H1 (cell line): Measurements from ENCODE around the gene CIAO2B. TPM values are rescaled to one million over a fixed set of nuclear protein-coding genes. Genes with fewer than 3 reads are reported as not detected.
"Not testable (repeated sequence)": the region's sequence is repeated elsewhere in the genome, so short reads cannot be mapped to it uniquely, and the experiment has no call there.

Experiments used
- CTCF ChIA-PET: fragments of 300-600 bp; sonication (Branson Sonifier 250); formaldehyde crosslinking; loops from one replicate; lab custom pipeline; 2021; ENCODE audit not compliant: partially characterized antibody; lab: Charles Lee
- POLR2A ChIA-PET: fragments of 300-600 bp; sonication (Branson Sonifier 250); formaldehyde crosslinking; loops from one replicate; lab custom pipeline; 2021; ENCODE audit warnings: inconsistent platforms; ENCODE audit not compliant: partially characterized antibody; lab: Charles Lee
- DNase-seq, 2 experiments: peaks; one replicate each; pipeline versions ENCODE4 v3.0.0 to v3.0.0-alpha.2; 2010 to 2022; ENCODE audit warnings: low spot score in 2 of 2, low read depth in 1 of 2, mixed read lengths in 1 of 2
- FAIRE-seq: peaks from 2 replicates; lab custom pipeline; 2011; peaks lifted over from hg19 to GRCh38; lab: Jason Lieb, UNC
- H2AFZ ChIP-seq: 2 replicates; pipeline ENCODE4 v1.8.1; 2012; ENCODE audit warnings: low read length, inconsistent platforms
- H2AK5ac ChIP-seq: 2 replicates; pipeline ENCODE4 v1.6.1; 2013; ENCODE audit warnings: low read depth, low read length
- H2BK120ac ChIP-seq: replicated peaks from 2 replicates; pipeline ENCODE3; 2013; ENCODE audit warnings: low read depth, low read length, inconsistent platforms
- H2BK12ac ChIP-seq: 2 replicates; pipeline ENCODE4 v1.6.1; 2013; ENCODE audit warnings: low read depth, low read length
- H2BK15ac ChIP-seq: 2 replicates; pipeline ENCODE4 v1.6.1; 2013; ENCODE audit warnings: low read length
- H2BK20ac ChIP-seq: 2 replicates; pipeline ENCODE4 v1.6.1; 2013; ENCODE audit warnings: low read length
- H2BK5ac ChIP-seq: 2 replicates; pipeline ENCODE4 v1.6.1; 2013; ENCODE audit warnings: low read depth, low read length
- H3K14ac ChIP-seq: 2 replicates; pipeline ENCODE4 v1.6.1; 2013; ENCODE audit warnings: inconsistent platforms; ENCODE audit not compliant: insufficient read length
- H3K18ac ChIP-seq: 2 replicates; pipeline ENCODE4 v1.6.1; 2013; ENCODE audit warnings: low read length; ENCODE audit errors: extremely low read depth
- H3K23ac ChIP-seq: 2 replicates; pipeline ENCODE4 v1.6.1; 2013; ENCODE audit warnings: inconsistent platforms; ENCODE audit not compliant: insufficient read length
- H3K23me2 ChIP-seq: 2 replicates; pipeline ENCODE4 v1.6.1; 2013; ENCODE audit warnings: low read depth, low read length
- H3K27ac ChIP-seq: 2 replicates; pipeline ENCODE4 v1.6.1; 2011; ENCODE audit warnings: low read depth, low read length, inconsistent platforms
- H3K27me3 ChIP-seq, 4 experiments: replicated peaks in 1 of 4; 1 replicate in 1 of 4; 2 replicates in 3 of 4; pipeline versions ENCODE4 v1.6.1 to v1.8.1; 2011 to 2013; ENCODE audit warnings: low read length in 3 of 4, mild to moderate bottlenecking in 3 of 4, inconsistent platforms in 2 of 4, mixed read lengths in 2 of 4, moderate library complexity in 1 of 4; ENCODE audit not compliant: control insufficient read depth in 3 of 4, insufficient read depth in 3 of 4; ENCODE audit errors: extremely low read depth in 1 of 4
- H3K36me3 ChIP-seq, 4 experiments: 2 replicates each; pipeline versions ENCODE4 v1.6.1 to v1.8.1; 2011 to 2013; ENCODE audit warnings: mild to moderate bottlenecking in 4 of 4, low read length in 3 of 4, moderate library complexity in 2 of 4, control low read depth in 1 of 4, inconsistent platforms in 1 of 4; ENCODE audit not compliant: insufficient read depth in 4 of 4, control insufficient read depth in 2 of 4
- H3K4ac ChIP-seq: replicated peaks from 2 replicates; pipeline ENCODE3; 2013; ENCODE audit warnings: low read length, low read depth, mixed read lengths, inconsistent platforms; ENCODE audit not compliant: insufficient read length
- H3K4me1 ChIP-seq, 4 experiments: replicated peaks in 1 of 4; 1 replicate in 1 of 4; 2 replicates in 3 of 4; pipeline versions ENCODE4 v1.6.1 to v1.8.1; 2011 to 2013; ENCODE audit warnings: low read length in 3 of 4, inconsistent platforms in 2 of 4, mixed read lengths in 1 of 4; ENCODE audit not compliant: insufficient read depth in 4 of 4, control insufficient read depth in 3 of 4
- H3K4me2 ChIP-seq, 2 experiments: 2 replicates each; pipeline versions ENCODE4 v1.6.1 to v1.8.1; 2011 to 2013; ENCODE audit warnings: low read depth in 2 of 2, low read length in 2 of 2, control low read depth in 1 of 2, inconsistent platforms in 1 of 2, mild to moderate bottlenecking in 1 of 2; ENCODE audit not compliant: insufficient read depth in 1 of 2
- H3K4me3 ChIP-seq, 4 experiments: fragments of 200-600, 300-600 bp in 1 of 4; sonication (generic), shearing (Covaris generic), sonication (Bioruptor Twin) in 1 of 4; 2 replicates each; pipeline versions ENCODE4 v1.5.1 to v1.8.1; 2011 to 2016; ENCODE audit warnings: low read length in 4 of 4, low read depth in 3 of 4, control low read depth in 2 of 4, inconsistent platforms in 2 of 4, mild to moderate bottlenecking in 2 of 4, mixed read lengths in 1 of 4, moderate library complexity in 1 of 4; ENCODE audit not compliant: insufficient read depth in 2 of 4; ENCODE audit errors: extremely low read depth in 1 of 4
- H3K56ac ChIP-seq: replicated peaks from 2 replicates; pipeline ENCODE3; 2013; ENCODE audit warnings: low read depth, mild to moderate bottlenecking, mixed read lengths, low read length, inconsistent platforms; ENCODE audit not compliant: insufficient read length
- H3K79me1 ChIP-seq: 2 replicates; pipeline ENCODE4 v1.6.1; 2013; ENCODE audit warnings: low read depth, low read length, control low read depth
- H3K79me2 ChIP-seq, 2 experiments: 2 replicates each; pipeline versions ENCODE4 v1.6.1 to v1.8.1; 2012 to 2013; ENCODE audit warnings: low read length in 2 of 2, mild to moderate bottlenecking in 2 of 2, inconsistent platforms in 1 of 2; ENCODE audit not compliant: insufficient read depth in 2 of 2, control insufficient read depth in 1 of 2
- H3K9ac ChIP-seq, 4 experiments: replicated peaks in 1 of 4; 1 replicate in 1 of 4; 2 replicates in 3 of 4; pipeline versions ENCODE4 v1.6.1 to v1.8.1; 2011 to 2013; ENCODE audit warnings: low read depth in 3 of 4, low read length in 3 of 4, control low read depth in 2 of 4, mild to moderate bottlenecking in 2 of 4, moderate library complexity in 2 of 4, inconsistent platforms in 1 of 4; ENCODE audit errors: extremely low read depth in 1 of 4
- H3K9me3 ChIP-seq, 2 experiments: 2 replicates each; pipeline versions ENCODE4 v1.6.1 to v1.8.1; 2012 to 2013; ENCODE audit warnings: mild to moderate bottlenecking in 2 of 2, moderate library complexity in 2 of 2, control low read depth in 1 of 2, inconsistent platforms in 1 of 2, low read depth in 1 of 2, low read length in 1 of 2, mixed read lengths in 1 of 2; ENCODE audit not compliant: insufficient read depth in 2 of 2
- H4K20me1 ChIP-seq, 2 experiments: replicated peaks in 1 of 2; 2 replicates each; pipeline versions ENCODE3 to v1.8.1; 2011 to 2013; ENCODE audit warnings: inconsistent platforms in 2 of 2, low read length in 2 of 2, mild to moderate bottlenecking in 1 of 2; ENCODE audit not compliant: insufficient read depth in 2 of 2, control insufficient read depth in 1 of 2
- H4K5ac ChIP-seq: 2 replicates; pipeline ENCODE4 v1.6.1; 2013; ENCODE audit warnings: low read length, low read depth, mixed read lengths, inconsistent platforms; ENCODE audit not compliant: insufficient read length
- H4K8ac ChIP-seq: 2 replicates; pipeline ENCODE4 v1.8.0; 2013; ENCODE audit warnings: mild to moderate bottlenecking, moderate library complexity, low read length, inconsistent platforms; ENCODE audit not compliant: insufficient read depth; ENCODE audit errors: extremely low read depth
- H4K91ac ChIP-seq: replicated peaks from 2 replicates; pipeline ENCODE3; 2013; ENCODE audit warnings: low read length, mixed read lengths, inconsistent platforms; ENCODE audit not compliant: insufficient read length
- CHD2 ChIP-seq: IDR thresholded peaks from 2 replicates; pipeline ENCODE4 v1.6.1; 2012; ENCODE audit warnings: low read length, improper control_type of control experiment
- NANOG ChIP-seq: IDR thresholded peaks from 2 replicates; pipeline ENCODE4 v1.6.1; 2011; ENCODE audit warnings: low read length, low read depth, mild to moderate bottlenecking, inconsistent platforms; ENCODE audit not compliant: insufficient read depth, poor library complexity, severe bottlenecking
- PHF8 ChIP-seq: fragments of 200-600 bp; sonication (generic); conservative IDR thresholded peaks from 2 replicates; pipeline ENCODE4 v1.7.1; 2012; ENCODE audit warnings: low read depth, mild to moderate bottlenecking, inconsistent platforms, low read length, moderate library complexity
- SAP30 ChIP-seq: fragments of 300-600 bp; sonication (generic); IDR thresholded peaks from 2 replicates; pipeline ENCODE4 v1.7.1; 2012; ENCODE audit warnings: low read length, moderate library complexity, mild to moderate bottlenecking, inconsistent platforms; ENCODE audit not compliant: insufficient read depth, insufficient replicate concordance
- TBP ChIP-seq: IDR thresholded peaks from 2 replicates; pipeline ENCODE4 v1.6.1; 2011; ENCODE audit warnings: low read depth, low read length, improper control_type of control experiment
- YY1 ChIP-seq: IDR thresholded peaks from 2 replicates; pipeline ENCODE4 v1.6.1; 2011; ENCODE audit warnings: low read depth, mild to moderate bottlenecking, low read length
- whole genome bisulfite sequencing, 2 experiments: shearing (Covaris generic) in 1 of 2; methylation state at CpG; one replicate each; pipeline versions ENCODE4 v1.1.6 to v1.1.7; 2013 to 2015; ENCODE audit warnings: low lambda C conversion rate in 2 of 2, mixed read lengths in 2 of 2, inconsistent platforms in 1 of 2, low coverage in 1 of 2, missing lambda C conversion rate in 1 of 2; ENCODE audit not compliant: insufficient replicate concordance in 2 of 2, insufficient coverage in 1 of 2, insufficient read length in 1 of 2; ENCODE audit errors: extremely low coverage in 1 of 2, missing lambda C conversion rate in 1 of 2; 5-methylcytosine and 5-hydroxymethylcytosine counted together
- polyA plus RNA-seq, 7 experiments: library from polyadenylated mRNA; depleted of rRNA in 3 of 7; stranded (reverse) in 5 of 7; unstranded in 2 of 7; fragments of >200 nt in 5 of 7; fragments of 200-250 nt in 2 of 7; gene quantifications; 1 replicate in 5 of 7; 2 replicates in 1 of 7; 4 replicates in 1 of 7; pipeline versions ENCODE4 v1.2.1 to v1.2.3, GENCODE V29; 2011 to 2013; ENCODE audit warnings: missing spikeins in 2 of 7, mixed read lengths in 2 of 7
- total RNA-seq: library from RNA; stranded (reverse); fragmentation: NEBNext Ultra II Directional; extraction: Animal tissue kit (Norgen Biotek cat#: 25700); gene quantifications from 2 replicates; pipeline ENCODE4 v1.2.1, GENCODE V29; 2021

Gene CIAO2B
- total and polyA plus RNA-seq, 2 of the 8 experiments (the other 6 are each of a cell fraction or from before 2014, with no cell fraction given) = 65.6 to 248 TPM

GRCh38 chr16:66945939-66946338 is 11.7 kb upstream of the CIAO2B start (continued):
- TF ChIP-seq SAP30 (no peak), YY1 (no peak), PHF8 (no peak), NANOG (no peak), TBP (no peak), CHD2 (no peak)

DNA sequence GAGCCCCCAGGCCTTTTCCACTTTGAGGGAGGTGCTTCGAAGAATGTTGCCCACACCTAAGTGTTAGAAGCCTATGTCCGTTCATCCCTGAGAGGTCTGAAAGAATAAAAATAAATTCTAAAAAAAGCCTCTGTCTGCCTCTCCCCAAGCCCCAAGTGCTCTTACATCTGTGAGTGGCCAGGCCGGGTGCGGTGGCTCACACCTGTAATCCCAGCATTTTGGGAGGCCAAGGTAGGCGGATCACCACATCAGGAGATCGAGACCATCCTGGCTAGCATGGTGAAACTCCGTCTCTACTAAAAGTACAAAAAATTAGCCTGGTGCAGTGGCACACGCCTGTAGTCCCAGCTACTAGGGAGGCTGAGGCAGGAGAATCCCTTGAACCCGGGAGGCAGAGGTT is 10.8 kb upstream of the CIAO2B start:
- not testable (repeated sequence) for H4K5ac ChIP-seq, H4K8ac ChIP-seq, H3K4me1 ChIP-seq, H3K18ac ChIP-seq, H2BK5ac ChIP-seq, H3K27ac ChIP-seq, H2BK12ac ChIP-seq, H3K9ac ChIP-seq, DNase-seq, H3K4me2 ChIP-seq, H4K20me1 ChIP-seq, H2BK20ac ChIP-seq, H2BK120ac ChIP-seq, H2AK5ac ChIP-seq, H3K4ac ChIP-seq, H3K79me2 ChIP-seq, H3K23ac ChIP-seq, H3K79me1 ChIP-seq, H3K4me3 ChIP-seq, H3K9me3 ChIP-seq, H2AFZ ChIP-seq, H2BK15ac ChIP-seq, FAIRE-seq, H4K91ac ChIP-seq, H3K14ac ChIP-seq, H3K23me2 ChIP-seq, H3K56ac ChIP-seq
- 87% methylated on average over 9 of the region's 9 CpGs; no CpG with 5 or more reads in 1 of the 2 experiments for WGBS, 2 experiments
- Histone ChIP-seq H3K27me3 (peaks cover 10 to 28% (median 27%) of the 10 kb centered on the region in 4 experiments), H3K36me3 (peaks cover 5 to 18% (median 15%) of the 10 kb centered on the region in 4 experiments; a peak in 7 of 8 replicates)
- ChIA-PET POLR2A (interaction anchor here (0.9 kb wide), 1 partner anchor 285 kb away, joined by 3 read pairs; no protein-coding TSS in a partner anchor), CTCF (interaction anchor here (1.0 to 4.7 kb wide), 7 partner anchors 9 to 53 kb away, joined by 3 to 18 read pairs (median 4); partner anchors contain the start of gene CES3)
